ENCODE data around the gene HMOX2. TPM values are rescaled to one million over a fixed set of nuclear protein-coding genes. Genes with fewer than 3 reads are reported as not detected.
A peak's percentile ranks its signal among the peaks of the same experiment; 100 is the strongest.

The HMOX2 gene
- total and polyA plus RNA-seq, 2 of the 13 experiments (the other 11 are each of a cell fraction or from before 2014, with no cell fraction given): 60.3 to 70.4 TPM

GRCh38 chr16:4475880-4476788 lies at the start of gene HMOX2 (continued):
- TF ChIP-seq AHDC1 (CRISPR knock-in tag; IDR thresholded peaks at IDR 0.05; ENCODE audit: borderline replicate concordance) (peak; percentile 28; the same call in 1 of the 2 replicates), MXD1 (CRISPR knock-in tag; IDR thresholded peaks at IDR 0.05) (peak; percentile 62; the same call in 1 of the 2 replicates), POGK (CRISPR knock-in tag; conservative IDR thresholded peaks at IDR 0.05) (peak; percentile 87), MLX (CRISPR knock-in tag; IDR thresholded peaks at IDR 0.05) (0 out of 2 replicates have a peak, but pooled peaks have one; percentile 52), HNRNPK (IDR thresholded peaks at IDR 0.05; ENCODE audit: low read depth, low read length, poor library complexity, severe bottlenecking) (peak; percentile 36), PITX1 (CRISPR knock-in tag; IDR thresholded peaks at IDR 0.05) (peak; percentile 9; the same call in 1 of the 2 replicates), ZBTB3 (CRISPR knock-in tag; IDR thresholded peaks at IDR 0.05; ENCODE audit: borderline replicate concordance, low read depth) (no peak), SNAPC2 (CRISPR knock-in tag; IDR thresholded peaks at IDR 0.05) (peak; percentile 95), GATAD1 (CRISPR knock-in tag; IDR thresholded peaks at IDR 0.05) (peak; percentile 77), TFE3 (CRISPR knock-in tag; IDR thresholded peaks at IDR 0.05) (peak; percentile 70; the same call in 1 of the 2 replicates), NKX3-1 (CRISPR knock-in tag; IDR thresholded peaks at IDR 0.05) (no peak), ZNF296 (CRISPR knock-in tag; conservative IDR thresholded peaks at IDR 0.05) (peak; percentile 80), ZNF124 (CRISPR knock-in tag; IDR thresholded peaks at IDR 0.05) (peak; percentile 88; the same call in 1 of the 2 replicates), FOXJ3 (CRISPR knock-in tag; IDR thresholded peaks at IDR 0.05; ENCODE audit: borderline replicate concordance) (no peak), ZNF121 (CRISPR knock-in tag; IDR thresholded peaks at IDR 0.05) (peak; percentile 52; the same call in 1 of the 2 replicates), ASH2L (IDR thresholded peaks at IDR 0.05; ENCODE audit: insufficient read length, low read depth, low read length) (peak; percentile 7), CHD4 (IDR thresholded peaks at IDR 0.05; ENCODE audit: borderline replicate concordance, low read length) (no peak)
